ENCODE measurements around the gene TMEM204. TPM values are rescaled to one million over a fixed set of nuclear protein-coding genes. Genes with fewer than 3 reads are reported as not detected.
"Not testable (repeated sequence)": the region's sequence is repeated elsewhere in the genome, so short reads cannot be mapped to it uniquely, and the experiment has no call there.

TMEM204 gene
- polyA plus RNA-seq, 12 donors, result 8.7 to 15.9 (median 12.8) TPM; not detected in 1

- DNase-seq, result no peak
These were observed 56.9 kb downstream of the TMEM204 start for GRCh38 chr16:1590366-1590765.

GRCh38 chr16:1590930-1591705 lies 57.7 kb downstream of the TMEM204 start:
- DNase-seq, result no peak

GRCh38 chr16:1592446-1592845 lies 59.0 kb downstream of the TMEM204 start:
- no peak for DNase-seq

- DNase-seq, result not testable (repeated sequence)
These were observed 62.0 kb downstream of the TMEM204 start for GRCh38 chr16:1595511-1595910.

- DNase-seq, result no peak
These were observed 63.0 kb downstream of the TMEM204 start for GRCh38 chr16:1596516-1596915.

GRCh38 chr16:1597154-1597553 lies 63.7 kb downstream of the TMEM204 start:
- DNase-seq, result no peak

GRCh38 chr16:1601031-1601430 lies 67.6 kb downstream of the TMEM204 start:
- no peak for DNase-seq

GRCh38 chr16:1601489-1601888 lies 68.0 kb downstream of the TMEM204 start:
- DNase-seq, result no peak

GRCh38 chr16:1602285-1602684 lies 68.8 kb downstream of the TMEM204 start:
- DNase-seq, result no peak

Other genes starting within 250 kb of the TMEM204 start
- 100 to 1,000 TPM in 6 of 12 donors, 10 to 100 TPM in 5, not detected in 1; 78.4 to 213 (median 104) TPM for gene UBE2I, start 224.0 kb upstream of the TMEM204 start, polyA plus RNA-seq (ENCODE audit: insufficient read length in 12 of 12)
- gene BAIAP3, start 200.0 kb upstream of the TMEM204 start, polyA plus RNA-seq (ENCODE audit: insufficient read length in 12 of 12), result 1 to 10 TPM in 3 of 12 donors, under 1 TPM in 7, not detected in 2; 0.40 to 1.3 (median 0.80) TPM
- 10 to 100 TPM in 11 of 12 donors, not detected in 1; 32.5 to 53.9 (median 42.2) TPM for gene TSR3, start 181.8 kb upstream of the TMEM204 start, polyA plus RNA-seq (ENCODE audit: insufficient read length in 12 of 12)
- gene GNPTG, start 181.7 kb upstream of the TMEM204 start, polyA plus RNA-seq (ENCODE audit: insufficient read length in 12 of 12), result 10 to 100 TPM in 11 of 12 donors, not detected in 1; 24.1 to 57.3 (median 34.2) TPM
- gene UNKL, start 119.0 kb upstream of the TMEM204 start, polyA plus RNA-seq (ENCODE audit: insufficient read length in 12 of 12), result 10 to 100 TPM in 5 of 12 donors, 1 to 10 TPM in 6, not detected in 1; 6.1 to 20.1 (median 8.4) TPM
- gene UQCC4, start 112.9 kb upstream of the TMEM204 start, polyA plus RNA-seq (ENCODE audit: insufficient read length in 12 of 12), result 10 to 100 TPM in 7 of 12 donors, 1 to 10 TPM in 4, not detected in 1; 7.8 to 12.7 (median 11.0) TPM
- under 1 TPM in 4 of 12 donors, not detected in 8; 0.20 to 0.33 (median 0.25) TPM for gene PERCC1, start 102.6 kb upstream of the TMEM204 start, polyA plus RNA-seq (ENCODE audit: insufficient read length in 12 of 12)
- gene CCDC154, start 89.1 kb upstream of the TMEM204 start, polyA plus RNA-seq (ENCODE audit: insufficient read length in 12 of 12), result 1 to 10 TPM in 7 of 12 donors, under 1 TPM in 3, not detected in 2; 0.61 to 3.3 (median 1.8) TPM
- gene CLCN7, start 58.6 kb upstream of the TMEM204 start, polyA plus RNA-seq (ENCODE audit: insufficient read length in 12 of 12), result 10 to 100 TPM in 11 of 12 donors, not detected in 1; 12.5 to 36.6 (median 24.0) TPM
- 1 to 10 TPM in 1 of 12 donors, under 1 TPM in 9, not detected in 2; 0.32 to 1.1 (median 0.49) TPM for gene PTX4, start 44.7 kb upstream of the TMEM204 start, polyA plus RNA-seq (ENCODE audit: insufficient read length in 12 of 12)
- 10 to 100 TPM in 11 of 12 donors, not detected in 1; 14.7 to 53.4 (median 22.8) TPM for gene TELO2, start 40.3 kb upstream of the TMEM204 start, polyA plus RNA-seq (ENCODE audit: insufficient read length in 12 of 12)
- 10 to 100 TPM in 6 of 12 donors, 1 to 10 TPM in 5, not detected in 1; 7.3 to 23.5 (median 10.8) TPM for gene IFT140, start 78.4 kb downstream of the TMEM204 start, polyA plus RNA-seq (ENCODE audit: insufficient read length in 12 of 12)
- gene CRAMP1, start 78.7 kb downstream of the TMEM204 start, polyA plus RNA-seq (ENCODE audit: insufficient read length in 12 of 12), result 10 to 100 TPM in 11 of 12 donors, not detected in 1; 12.0 to 37.0 (median 14.9) TPM
- gene JPT2, start 144.6 kb downstream of the TMEM204 start, polyA plus RNA-seq (ENCODE audit: insufficient read length in 12 of 12), result 10 to 100 TPM in 11 of 12 donors, not detected in 1; 39.0 to 67.5 (median 48.1) TPM
- gene MAPK8IP3, start 172.5 kb downstream of the TMEM204 start, polyA plus RNA-seq (ENCODE audit: insufficient read length in 12 of 12), result 100 to 1,000 TPM in 1 of 12 donors, 10 to 100 TPM in 10, not detected in 1; 27.6 to 108 (median 42.7) TPM
- gene NME3, start 237.9 kb downstream of the TMEM204 start, polyA plus RNA-seq (ENCODE audit: insufficient read length in 12 of 12), result 10 to 100 TPM in 11 of 12 donors, not detected in 1; 12.3 to 40.2 (median 14.8) TPM
- gene EME2, start 239.1 kb downstream of the TMEM204 start, polyA plus RNA-seq (ENCODE audit: insufficient read length in 12 of 12), result 10 to 100 TPM in 1 of 12 donors, 1 to 10 TPM in 10, not detected in 1; 4.4 to 13.3 (median 6.4) TPM
- 10 to 100 TPM in 11 of 12 donors, not detected in 1; 31.3 to 85.2 (median 41.3) TPM for gene MRPS34, start 239.5 kb downstream of the TMEM204 start, polyA plus RNA-seq (ENCODE audit: insufficient read length in 12 of 12)
- gene SPSB3, start 248.9 kb downstream of the TMEM204 start, polyA plus RNA-seq (ENCODE audit: insufficient read length in 12 of 12), result 10 to 100 TPM in 11 of 12 donors, not detected in 1; 16.2 to 30.8 (median 22.0) TPM
- 10 to 100 TPM in 11 of 12 donors, not detected in 1; 30.4 to 52.7 (median 33.3) TPM for gene NUBP2, start 249.3 kb downstream of the TMEM204 start, polyA plus RNA-seq (ENCODE audit: insufficient read length in 12 of 12)